Ishikawa (cell line): Measurements from ENCODE around the gene LRP2BP.

Experiments used
- CEBPB ChIP-seq: IDR thresholded peaks from 2 replicates; pipeline ENCODE4 v1.6.1; 2012
- CREB1 ChIP-seq: IDR thresholded peaks from 2 replicates; pipeline ENCODE4 v1.6.1; 2012; ENCODE audit warnings: low read depth
- EP300 ChIP-seq: IDR thresholded peaks from 2 replicates; pipeline ENCODE4 v1.6.1; 2012; ENCODE audit warnings: borderline replicate concordance
- MAX ChIP-seq: IDR thresholded peaks from 2 replicates; pipeline ENCODE4 v1.6.1; 2012
- RAD21 ChIP-seq: IDR thresholded peaks from 2 replicates; pipeline ENCODE4 v1.6.1; 2012; ENCODE audit warnings: low read depth
- REST ChIP-seq: IDR thresholded peaks from 2 replicates; pipeline ENCODE4 v1.6.1; 2012; ENCODE audit warnings: low read depth, mild to moderate bottlenecking
- TAF1 ChIP-seq: IDR thresholded peaks from 2 replicates; pipeline ENCODE4 v1.6.1; 2012; ENCODE audit warnings: low read depth, mild to moderate bottlenecking
- TEAD4 ChIP-seq: IDR thresholded peaks from 2 replicates; pipeline ENCODE4 v1.6.1; 2012
- YY1 ChIP-seq: IDR thresholded peaks from 2 replicates; pipeline ENCODE4 v1.6.1; 2012; ENCODE audit warnings: low read depth
- ZBTB7A ChIP-seq: IDR thresholded peaks from 2 replicates; pipeline ENCODE4 v1.6.1; 2012; ENCODE audit warnings: low read depth

- TF ChIP-seq CREB1 (no peak), EP300 (no peak), YY1 (no peak), CEBPB (no peak), REST (no peak), TAF1 (no peak), MAX (no peak), ZBTB7A (no peak), TEAD4 (no peak), RAD21 (no peak)
These were observed 67.1 kb downstream of the LRP2BP start for GRCh38 chr4:185328586-185328985.
